ENCODE data around the gene TNNT1.

The TNNT1 gene

GRCh38 chr19:55087542-55087901 lies 61.5 kb downstream of the TNNT1 start:
- DNase-seq = no peak

GRCh38 chr19:55086730-55087541 lies 62.1 kb downstream of the TNNT1 start:
- peak; percentile 60 for DNase-seq

GRCh38 chr19:55085923-55086715 lies 62.9 kb downstream of the TNNT1 start:
- no peak for DNase-seq

GRCh38 chr19:55084416-55084815 lies 64.6 kb downstream of the TNNT1 start:
- no peak for DNase-seq

DNA sequence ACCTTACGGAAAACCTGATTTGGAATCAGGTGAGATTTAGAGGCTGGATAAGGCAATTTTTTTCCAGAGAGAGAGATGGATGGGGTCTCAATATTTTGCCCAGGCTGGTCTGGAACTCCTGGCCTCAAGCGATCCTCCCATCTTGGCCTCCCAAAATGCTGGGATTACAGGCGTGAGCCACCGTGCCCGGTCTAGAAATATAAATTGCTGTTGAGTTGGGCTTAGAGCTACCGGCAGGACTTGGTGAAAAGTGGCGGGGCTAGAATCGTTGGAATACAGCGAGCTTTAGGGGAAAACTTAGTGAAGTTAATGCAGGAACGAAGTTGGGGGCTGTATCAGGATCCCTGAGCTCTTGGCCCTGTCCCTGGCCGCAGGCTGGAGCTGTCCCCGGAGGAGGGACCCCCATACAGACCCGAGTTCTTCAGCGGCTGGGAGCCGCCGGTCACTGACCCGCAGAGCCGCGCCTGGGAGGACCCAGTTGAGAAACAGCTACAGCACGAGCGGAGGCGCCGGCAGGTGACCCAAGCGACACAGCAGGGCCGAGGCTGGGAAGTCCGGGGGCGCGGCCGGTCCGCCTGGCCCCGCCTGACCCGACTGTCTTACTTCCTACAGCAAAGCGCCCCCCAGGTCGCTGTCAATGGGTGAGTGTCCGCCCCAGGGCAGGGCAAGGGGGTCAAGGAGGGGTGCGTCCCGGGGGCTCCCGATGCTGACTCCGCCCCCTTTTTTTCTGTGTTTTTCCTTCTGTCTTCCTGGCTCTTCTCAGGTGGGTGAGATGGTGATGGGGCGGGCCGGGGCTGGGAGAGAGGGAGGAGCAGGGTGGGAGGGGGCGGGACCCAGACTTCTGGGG lies 65.8 kb downstream of the TNNT1 start:
- no peak for DNase-seq

Measured in CD4-positive, alpha-beta T cell treated with Interleukin-10 for 1 hour (primary cell).